ENCODE measurements around the gene CA6.
"Not testable (repeated sequence)": the region's sequence is repeated elsewhere in the genome, so short reads cannot be mapped to it uniquely, and the experiment has no call there.

CA6 gene

GRCh38 chr1:8914466-8914865, 31.2 kb upstream of the CA6 start:
- no peak overlapping the region for H3K27ac ChIP-seq
- TF ChIP-seq ZFX (IDR thresholded peaks at IDR 0.05) (no peak), CTCF (conservative IDR thresholded peaks at IDR 0.05) (no peak)

DNA sequence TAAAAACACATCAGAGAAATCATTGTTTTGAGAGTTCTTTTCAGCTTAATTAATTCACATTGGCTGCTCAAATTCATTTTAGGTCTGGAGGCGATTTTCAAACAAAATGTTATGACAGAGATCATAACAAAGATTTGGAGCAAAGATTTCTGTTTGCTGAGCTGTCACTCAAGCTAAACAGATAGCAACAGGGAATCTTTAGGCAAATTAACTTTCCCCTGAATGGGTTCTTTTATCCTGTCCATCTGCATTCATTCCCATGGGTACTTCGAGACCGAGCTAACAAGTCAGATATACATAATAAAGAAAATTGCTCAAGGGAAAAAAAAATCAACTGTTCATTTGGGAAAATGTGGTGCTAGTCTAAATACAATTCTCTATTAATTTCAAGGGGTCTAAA, 30.2 kb upstream of the CA6 start:
- no peak; the same call in 1 of the 2 replicates for TF ChIP-seq CTCF (conservative IDR thresholded peaks at IDR 0.05)
- no peak for TF ChIP-seq ZFX (IDR thresholded peaks at IDR 0.05)

DNA sequence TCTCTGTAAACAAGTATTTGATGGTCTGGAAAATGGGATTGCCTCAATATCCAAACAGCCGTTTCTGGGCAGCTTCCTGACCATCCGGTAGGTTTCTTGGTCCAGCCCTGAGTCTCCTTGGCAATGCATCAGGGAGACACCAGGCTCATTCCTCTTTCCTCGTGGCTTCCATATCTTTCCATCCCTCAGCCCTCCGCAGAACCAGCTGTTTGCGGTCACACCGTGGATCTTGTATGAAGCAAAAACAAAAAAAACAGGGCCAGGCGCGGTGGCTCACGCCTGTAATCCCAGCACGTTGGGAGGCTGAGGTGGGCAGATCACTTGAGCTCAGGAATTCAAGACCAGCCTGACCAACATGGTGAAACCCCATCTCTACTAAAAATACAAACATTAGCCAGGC, 28.1 kb upstream of the CA6 start:
- not testable (repeated sequence) for H3K27ac ChIP-seq

More for the DNA sequence above, 30.2 kb upstream of the CA6 start:
- no peak overlapping the region for H3K27ac ChIP-seq

DNA sequence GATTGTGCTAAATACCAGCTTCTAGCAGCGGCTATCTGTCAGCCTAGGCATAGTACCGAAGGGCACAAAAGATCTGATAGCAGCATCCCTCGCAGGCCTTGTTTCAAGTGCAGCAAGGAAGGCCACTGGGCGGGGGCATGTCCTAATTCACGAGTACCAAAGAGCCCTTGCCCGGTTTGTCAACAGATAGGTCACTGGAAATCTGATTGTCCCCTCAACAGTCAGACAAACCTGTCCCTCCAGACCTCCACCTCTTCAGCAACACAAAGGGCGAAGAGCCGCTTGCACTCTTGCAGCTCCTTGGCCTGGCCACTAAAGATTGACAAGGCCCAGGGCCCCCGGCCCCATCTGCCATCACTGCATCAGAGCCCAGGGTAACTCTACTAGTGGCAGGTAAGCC, 22.7 kb upstream of the CA6 start:
- H3K27ac ChIP-seq = no peak overlapping the region
- TF ChIP-seq CTCF (conservative IDR thresholded peaks at IDR 0.05) = no peak
- TF ChIP-seq ZFX (IDR thresholded peaks at IDR 0.05) = no peak

GRCh38 chr1:8925406-8925805, 20.3 kb upstream of the CA6 start:
- TF ChIP-seq ZFX (IDR thresholded peaks at IDR 0.05) (no peak), CTCF (conservative IDR thresholded peaks at IDR 0.05) (no peak)
- H3K27ac ChIP-seq = no peak overlapping the region

- TF ChIP-seq CTCF (conservative IDR thresholded peaks at IDR 0.05) (no peak), ZFX (IDR thresholded peaks at IDR 0.05) (no peak)
- H3K27ac ChIP-seq = no peak overlapping the region
Measured at GRCh38 chr1:8925960-8926359, 19.7 kb upstream of the CA6 start.

DNA sequence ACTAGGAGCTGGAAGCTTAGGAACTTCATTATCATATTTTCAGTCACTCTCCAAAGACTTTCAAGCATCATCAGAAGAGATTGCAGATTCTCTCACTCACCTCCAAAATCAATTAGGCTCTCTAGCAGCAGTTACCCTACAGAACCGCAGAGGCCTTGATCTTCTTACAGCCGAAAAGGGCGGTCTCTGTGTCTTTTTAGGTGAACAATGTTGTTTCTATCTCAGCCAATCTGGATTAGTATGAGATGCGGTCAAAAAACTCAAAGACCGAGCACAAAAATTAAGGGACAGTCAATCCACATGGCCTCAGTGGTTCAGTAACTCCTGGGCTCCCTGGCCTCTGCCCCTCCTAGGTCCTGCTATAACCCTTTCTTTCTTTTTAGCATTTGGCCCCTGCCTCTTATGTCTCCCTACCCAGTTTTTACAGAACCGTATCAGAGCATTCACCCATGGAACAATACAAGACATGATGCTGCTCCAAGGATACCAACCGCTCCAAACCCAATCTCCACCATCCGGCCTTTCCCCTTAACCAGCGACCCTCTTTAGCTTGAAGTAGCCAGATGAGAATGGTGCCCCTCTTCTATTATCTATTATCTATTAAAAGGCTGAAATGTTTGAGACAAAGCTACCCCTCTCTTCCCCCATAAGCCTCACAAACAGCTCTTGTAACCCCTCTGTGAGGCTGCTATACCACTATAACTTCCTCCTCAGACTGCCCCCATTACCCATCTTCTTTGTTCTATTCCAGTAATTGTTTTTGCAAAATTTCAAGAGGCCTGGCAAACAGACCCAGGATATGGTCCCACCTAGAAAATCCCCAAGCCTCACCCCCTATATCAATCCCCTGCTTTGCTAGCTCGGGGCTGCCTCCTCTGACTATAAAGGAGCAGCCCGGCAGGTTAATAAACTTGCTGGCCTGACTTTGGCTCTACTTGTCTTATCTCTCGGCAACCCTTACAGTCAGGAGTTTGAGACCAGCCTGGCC, 18.7 kb upstream of the CA6 start:
- no peak overlapping the region for H3K27ac ChIP-seq
- TF ChIP-seq CTCF (conservative IDR thresholded peaks at IDR 0.05) (no peak), ZFX (IDR thresholded peaks at IDR 0.05) (no peak)

GRCh38 chr1:8930116-8930515, 15.6 kb upstream of the CA6 start:
- no peak for TF ChIP-seq ZFX (IDR thresholded peaks at IDR 0.05)
- TF ChIP-seq CTCF (conservative IDR thresholded peaks at IDR 0.05) = no peak
- no peak overlapping the region for H3K27ac ChIP-seq

GRCh38 chr1:8937051-8937450, 8.6 kb upstream of the CA6 start:
- H3K27ac ChIP-seq = not testable (repeated sequence)

Data from C4-2B (cell line).